Nephron progenitor cell (in vitro differentiated cells): Measurements from ENCODE around the gene ERF.

Experiments
- DNase-seq: peaks from one replicate; pipeline ENCODE4 v3.0.0; 2021
- H3K27ac Mint-ChIP-seq: 2 replicates; pipeline ENCODE4 v1.8.0; 2021; ENCODE audit warnings: mild to moderate bottlenecking, moderate library complexity, mixed read lengths
- H3K27me3 Mint-ChIP-seq: 2 replicates; pipeline ENCODE4 v1.8.0; 2021; ENCODE audit warnings: mild to moderate bottlenecking, low read depth, mixed read lengths; ENCODE audit not compliant: poor library complexity
- H3K36me3 Mint-ChIP-seq: 2 replicates; pipeline ENCODE4 v1.8.0; 2021; ENCODE audit warnings: low read depth, mixed read lengths
- H3K4me1 Mint-ChIP-seq: 2 replicates; pipeline ENCODE4 v1.8.0; 2021; ENCODE audit warnings: mixed read lengths
- H3K4me3 Mint-ChIP-seq: 2 replicates; pipeline ENCODE4 v1.8.0; 2021; ENCODE audit warnings: mild to moderate bottlenecking, moderate library complexity, mixed read lengths
- H3K9me3 Mint-ChIP-seq: 2 replicates; pipeline ENCODE4 v1.8.0; 2021; ENCODE audit warnings: mild to moderate bottlenecking, moderate library complexity, mixed read lengths
- TF ChIP-seq, protein P1 (sequence below): fragments of 200-600 bp; sonication (generic); IDR thresholded peaks from 2 replicates; pipeline ENCODE4 v1.5.0; 2021; ENCODE audit warnings: antibody characterized with exemption

ERF gene

DNA sequence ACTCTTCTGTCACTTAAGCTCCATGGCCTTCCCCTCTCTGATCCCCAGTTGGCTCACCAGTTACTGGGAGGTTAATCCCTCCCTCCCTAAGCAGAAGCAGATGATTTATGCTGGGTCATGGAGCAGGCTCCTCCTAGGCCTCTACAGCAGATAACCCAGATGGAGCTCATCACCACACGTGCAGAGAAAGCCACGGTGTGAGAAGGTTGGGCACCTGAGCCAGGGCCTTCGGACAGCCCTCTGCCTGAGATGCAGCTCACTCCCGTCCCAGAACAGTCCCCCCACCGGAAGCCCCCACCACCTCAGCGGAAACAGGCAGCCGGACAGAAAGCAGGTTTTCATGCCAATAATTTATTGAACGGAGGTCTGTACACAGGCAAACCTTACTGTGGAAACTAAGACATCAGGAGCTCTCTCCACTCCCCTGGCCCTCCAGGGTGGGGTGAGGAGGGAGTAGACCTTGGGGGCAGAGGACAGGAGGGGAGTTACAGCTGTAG is 25.0 kb downstream of the ERF start:
- Mint-ChIP-seq H3K27me3 (peaks cover 4% of the 10 kb centered on the region), H3K9me3 (no peaks in the 10 kb centered on the region), H3K27ac (peak overlapping the region; percentile 95), H3K36me3 (peaks cover 62% of the 10 kb centered on the region), H3K4me3 (no peak overlapping the region), H3K4me1 (peaks cover 21% of the 10 kb centered on the region)
- no peak for DNase-seq
- TF ChIP-seq, protein P1, sequence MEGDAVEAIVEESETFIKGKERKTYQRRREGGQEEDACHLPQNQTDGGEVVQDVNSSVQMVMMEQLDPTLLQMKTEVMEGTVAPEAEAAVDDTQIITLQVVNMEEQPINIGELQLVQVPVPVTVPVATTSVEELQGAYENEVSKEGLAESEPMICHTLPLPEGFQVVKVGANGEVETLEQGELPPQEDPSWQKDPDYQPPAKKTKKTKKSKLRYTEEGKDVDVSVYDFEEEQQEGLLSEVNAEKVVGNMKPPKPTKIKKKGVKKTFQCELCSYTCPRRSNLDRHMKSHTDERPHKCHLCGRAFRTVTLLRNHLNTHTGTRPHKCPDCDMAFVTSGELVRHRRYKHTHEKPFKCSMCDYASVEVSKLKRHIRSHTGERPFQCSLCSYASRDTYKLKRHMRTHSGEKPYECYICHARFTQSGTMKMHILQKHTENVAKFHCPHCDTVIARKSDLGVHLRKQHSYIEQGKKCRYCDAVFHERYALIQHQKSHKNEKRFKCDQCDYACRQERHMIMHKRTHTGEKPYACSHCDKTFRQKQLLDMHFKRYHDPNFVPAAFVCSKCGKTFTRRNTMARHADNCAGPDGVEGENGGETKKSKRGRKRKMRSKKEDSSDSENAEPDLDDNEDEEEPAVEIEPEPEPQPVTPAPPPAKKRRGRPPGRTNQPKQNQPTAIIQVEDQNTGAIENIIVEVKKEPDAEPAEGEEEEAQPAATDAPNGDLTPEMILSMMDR: no peak

DNA sequence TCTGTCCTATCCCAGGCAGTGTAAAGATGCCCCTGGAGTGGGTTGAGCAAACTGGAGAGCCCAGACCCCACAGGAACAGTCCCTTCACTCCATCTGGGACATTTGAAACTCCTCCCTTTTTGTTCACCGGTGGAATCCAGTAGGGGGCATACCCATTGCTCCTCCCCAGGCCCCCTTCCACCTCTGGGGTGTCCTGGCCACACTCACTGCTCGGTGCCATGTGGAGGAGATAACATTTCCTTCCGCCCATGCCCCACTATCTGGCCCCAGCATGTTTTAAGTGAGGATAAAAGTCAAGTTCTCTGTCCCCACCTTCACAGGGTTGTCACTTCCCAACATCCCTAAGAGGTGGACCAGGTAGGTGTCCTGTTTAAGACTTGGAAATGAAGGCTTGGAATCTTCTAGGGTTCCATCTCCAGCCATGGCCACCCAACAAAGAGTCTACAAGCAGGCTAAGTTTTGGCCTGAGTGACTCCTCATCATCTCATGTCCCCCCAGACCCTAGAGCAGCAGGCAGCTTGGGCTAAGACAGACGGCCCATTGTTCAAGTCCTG is 25.6 kb downstream of the ERF start:
- Mint-ChIP-seq H3K9me3 (no peaks in the 10 kb centered on the region), H3K4me1 (peaks cover 21% of the 10 kb centered on the region), H3K27me3 (peaks cover 4% of the 10 kb centered on the region), H3K27ac (peak overlapping the region; percentile 95), H3K36me3 (peaks cover 60% of the 10 kb centered on the region), H3K4me3 (no peak overlapping the region)
- DNase-seq: no peak
- TF ChIP-seq, protein P1: no peak

GRCh38 chr19:42228641-42229040 is 26.3 kb downstream of the ERF start:
- Mint-ChIP-seq H3K36me3 (peaks cover 56% of the 10 kb centered on the region), H3K27ac (peak overlapping the region; percentile 51), H3K4me1 (peaks cover 19% of the 10 kb centered on the region), H3K27me3 (peaks cover 4% of the 10 kb centered on the region), H3K9me3 (no peaks in the 10 kb centered on the region), H3K4me3 (no peak overlapping the region)
- TF ChIP-seq, protein P1: no peak
- DNase-seq: no peak

DNA sequence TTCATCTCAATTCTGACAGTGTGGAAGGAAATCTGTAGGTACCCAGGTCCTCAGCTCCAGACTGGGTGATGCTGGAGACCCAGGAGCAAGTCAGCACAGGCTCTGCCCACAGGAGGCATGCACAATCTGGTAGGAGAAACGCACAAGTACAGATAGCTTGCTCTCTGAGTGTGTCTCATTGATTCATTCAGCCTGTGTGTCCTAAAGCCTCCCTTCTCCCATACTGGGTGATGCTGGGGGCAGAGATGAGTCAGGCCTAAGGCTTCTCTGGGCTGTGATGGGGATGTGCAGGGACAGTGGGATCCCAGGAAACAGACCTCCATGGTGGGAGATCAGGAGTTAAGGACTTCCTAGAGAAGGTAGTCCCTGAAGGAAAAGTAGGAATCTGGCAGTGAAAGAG is 28.0 kb downstream of the ERF start:
- Mint-ChIP-seq H3K27me3 (peaks cover 7% of the 10 kb centered on the region), H3K9me3 (no peaks in the 10 kb centered on the region), H3K4me3 (no peak overlapping the region), H3K4me1 (peaks cover 25% of the 10 kb centered on the region), H3K27ac (peak overlapping the region; percentile 70), H3K36me3 (peaks cover 56% of the 10 kb centered on the region)
- TF ChIP-seq, protein P1: no peak
- DNase-seq: no peak

GRCh38 chr19:42225718-42226292 is 29.1 kb downstream of the ERF start:
- H3K27ac Mint-ChIP-seq: no peak overlapping the region

More at GRCh38 chr19:42225718-42226292, 29.1 kb downstream of the ERF start:
- TF ChIP-seq, protein P1: no peak
- Mint-ChIP-seq H3K4me3 (no peak overlapping the region), H3K27me3 (peaks cover 9% of the 10 kb centered on the region), H3K36me3 (peaks cover 49% of the 10 kb centered on the region), H3K4me1 (peaks cover 31% of the 10 kb centered on the region), H3K9me3 (no peaks in the 10 kb centered on the region)
- DNase-seq: no peak
